Measurements from ENCODE around the gene DBNL. TPM values are rescaled to one million over a fixed set of nuclear protein-coding genes. Genes with fewer than 3 reads are reported as not detected.

Gene DBNL
- total RNA-seq, 3 donors from 2014 or later (not counting 1 experiment from before 2014, with no cell fraction given), result 123 to 129 (median 129) TPM

- H3K4me1 Mint-ChIP-seq, result peaks cover 4 to 8% of the 10 kb centered on the region in 2 donors
- H3K27me3 ChIP-seq (ENCODE audit: control insufficient read depth, insufficient read depth, low read length), result no peaks in the 10 kb centered on the region
- H3K4me1 ChIP-seq (ENCODE audit: control insufficient read depth, insufficient read depth, low read length), result no peaks in the 10 kb centered on the region
- no peaks in the 10 kb centered on the region for H3K9me3 Mint-ChIP-seq
- no peaks in the 10 kb centered on the region for H3K36me3 ChIP-seq (ENCODE audit: control insufficient read depth, insufficient read depth, low read length)
- TF ChIP-seq, protein P1, sequence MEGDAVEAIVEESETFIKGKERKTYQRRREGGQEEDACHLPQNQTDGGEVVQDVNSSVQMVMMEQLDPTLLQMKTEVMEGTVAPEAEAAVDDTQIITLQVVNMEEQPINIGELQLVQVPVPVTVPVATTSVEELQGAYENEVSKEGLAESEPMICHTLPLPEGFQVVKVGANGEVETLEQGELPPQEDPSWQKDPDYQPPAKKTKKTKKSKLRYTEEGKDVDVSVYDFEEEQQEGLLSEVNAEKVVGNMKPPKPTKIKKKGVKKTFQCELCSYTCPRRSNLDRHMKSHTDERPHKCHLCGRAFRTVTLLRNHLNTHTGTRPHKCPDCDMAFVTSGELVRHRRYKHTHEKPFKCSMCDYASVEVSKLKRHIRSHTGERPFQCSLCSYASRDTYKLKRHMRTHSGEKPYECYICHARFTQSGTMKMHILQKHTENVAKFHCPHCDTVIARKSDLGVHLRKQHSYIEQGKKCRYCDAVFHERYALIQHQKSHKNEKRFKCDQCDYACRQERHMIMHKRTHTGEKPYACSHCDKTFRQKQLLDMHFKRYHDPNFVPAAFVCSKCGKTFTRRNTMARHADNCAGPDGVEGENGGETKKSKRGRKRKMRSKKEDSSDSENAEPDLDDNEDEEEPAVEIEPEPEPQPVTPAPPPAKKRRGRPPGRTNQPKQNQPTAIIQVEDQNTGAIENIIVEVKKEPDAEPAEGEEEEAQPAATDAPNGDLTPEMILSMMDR (IDR thresholded peaks at IDR 0.05), result no peak
- ATAC-seq (no peak), DNase-seq (no peak)
- no peaks in the 10 kb centered on the region for H3K36me3 Mint-ChIP-seq
- WGBS (ENCODE audit: insufficient coverage), result 76% methylated on average over 20 of the region's 20 CpGs
- H3K4me3 Mint-ChIP-seq, result no peak overlapping the region
- H3K9me3 ChIP-seq (ENCODE audit: control insufficient read depth, insufficient read depth, low read length), result no peaks in the 10 kb centered on the region
- H3K27ac Mint-ChIP-seq, result no peak overlapping the region
- no peak overlapping the region for H3K27ac ChIP-seq (ENCODE audit: low read length)
- H3K27me3 Mint-ChIP-seq (ENCODE audit: low read depth in 2 of 2), result peaks cover 3 to 6% of the 10 kb centered on the region in 2 donors
- intact Hi-C loops (cut with micrococcal nuclease), result no loop called here
- no peak overlapping the region for H3K4me3 ChIP-seq (ENCODE audit: low read length)
Observed at GRCh38 chr7:44087911-44088838, 43.7 kb downstream of the DBNL start.

GRCh38 chr7:44093102-44093641, 48.7 kb downstream of the DBNL start:
- no peaks in the 10 kb centered on the region for H3K27me3 ChIP-seq (ENCODE audit: control insufficient read depth, insufficient read depth, low read length)
- intact Hi-C loops (cut with micrococcal nuclease), result no loop called here
- H3K4me1 ChIP-seq (ENCODE audit: control insufficient read depth, insufficient read depth, low read length), result peaks cover 11% of the 10 kb centered on the region
- Mint-ChIP-seq H3K36me3 (no peaks in the 10 kb centered on the region), H3K4me3 (no peak overlapping the region), H3K4me1 (no peaks in the 10 kb centered on the region), H3K9me3 (no peaks in the 10 kb centered on the region), H3K27me3 (ENCODE audit: low read depth in 2 of 2) (peaks cover 3 to 6% of the 10 kb centered on the region in 2 donors), H3K27ac (no peak overlapping the region)
- H3K4me3 ChIP-seq (ENCODE audit: low read length), result no peak overlapping the region
- no peaks in the 10 kb centered on the region for H3K9me3 ChIP-seq (ENCODE audit: control insufficient read depth, insufficient read depth, low read length)
- DNase-seq, result no peak
- TF ChIP-seq, protein P1 (IDR thresholded peaks at IDR 0.05), result no peak
- no peaks in the 10 kb centered on the region for H3K36me3 ChIP-seq (ENCODE audit: control insufficient read depth, insufficient read depth, low read length)
- H3K27ac ChIP-seq (ENCODE audit: low read length), result no peak overlapping the region
- 83% methylated on average over 6 of the region's 6 CpGs for WGBS (ENCODE audit: insufficient coverage)
- ATAC-seq, result no peak

GRCh38 chr7:44094365-44094764, 49.9 kb downstream of the DBNL start:
- H3K4me3 Mint-ChIP-seq, result no peak overlapping the region
- H3K27ac Mint-ChIP-seq, result no peak overlapping the region
- H3K36me3 Mint-ChIP-seq, result no peaks in the 10 kb centered on the region
- no peaks in the 10 kb centered on the region for H3K4me1 Mint-ChIP-seq
- no peaks in the 10 kb centered on the region for H3K9me3 Mint-ChIP-seq
- whole genome bisulfite sequencing (ENCODE audit: insufficient coverage), result 51% methylated on average over 2 of the region's 2 CpGs
- no peak overlapping the region for H3K4me3 ChIP-seq (ENCODE audit: low read length)
- TF ChIP-seq, protein P1 (IDR thresholded peaks at IDR 0.05), result no peak
- H3K27me3 Mint-ChIP-seq (ENCODE audit: low read depth in 2 of 2), result peaks cover 3 to 6% of the 10 kb centered on the region in 2 donors
- ATAC-seq (no peak), DNase-seq (no peak)
- H3K9me3 ChIP-seq (ENCODE audit: control insufficient read depth, insufficient read depth, low read length), result no peaks in the 10 kb centered on the region
- no peak overlapping the region for H3K27ac ChIP-seq (ENCODE audit: low read length)
- intact Hi-C loops (cut with micrococcal nuclease), result no loop called here
- no peaks in the 10 kb centered on the region for H3K27me3 ChIP-seq (ENCODE audit: control insufficient read depth, insufficient read depth, low read length)
- H3K36me3 ChIP-seq (ENCODE audit: control insufficient read depth, insufficient read depth, low read length), result no peaks in the 10 kb centered on the region
- peaks cover 11% of the 10 kb centered on the region for H3K4me1 ChIP-seq (ENCODE audit: control insufficient read depth, insufficient read depth, low read length)

All from natural killer cell (primary cell).